ENCODE results near the gene TNNI3. TPM values are rescaled to one million over a fixed set of nuclear protein-coding genes. Genes with fewer than 3 reads are reported as not detected.
"Not testable (repeated sequence)": the region's sequence is repeated elsewhere in the genome, so short reads cannot be mapped to it uniquely, and the experiment has no call there.

TNNI3 gene
- total and polyA plus RNA-seq, 9 of the 15 experiments (the other 6 are each of a cell fraction or from before 2014, with no cell fraction given): 4.7 to 158 (median 42.0) TPM

DNA sequence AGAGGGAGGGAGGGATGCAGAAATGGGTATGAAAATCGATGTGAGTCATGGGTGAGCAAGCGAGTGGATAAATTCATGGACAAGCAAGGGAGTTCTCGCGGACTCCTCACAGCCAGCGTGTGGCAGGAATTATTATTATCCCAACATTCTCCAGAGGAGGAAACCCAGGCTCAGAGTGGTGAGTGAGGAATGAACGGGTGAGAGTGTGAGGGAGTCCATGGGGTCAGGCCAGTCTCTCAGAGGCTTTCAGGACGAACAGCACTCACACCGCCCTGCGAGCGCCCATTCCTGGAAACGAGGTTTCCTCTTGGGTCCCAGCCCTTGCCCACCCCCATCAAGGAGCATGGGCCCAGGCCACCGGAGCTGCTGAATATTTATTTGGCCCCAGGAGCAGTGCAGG is 15.2 kb upstream of the TNNI3 start:
- no peak for TF ChIP-seq PHF20 (IDR thresholded peaks at IDR 0.05; ENCODE audit: partially characterized antibody)

DNA sequence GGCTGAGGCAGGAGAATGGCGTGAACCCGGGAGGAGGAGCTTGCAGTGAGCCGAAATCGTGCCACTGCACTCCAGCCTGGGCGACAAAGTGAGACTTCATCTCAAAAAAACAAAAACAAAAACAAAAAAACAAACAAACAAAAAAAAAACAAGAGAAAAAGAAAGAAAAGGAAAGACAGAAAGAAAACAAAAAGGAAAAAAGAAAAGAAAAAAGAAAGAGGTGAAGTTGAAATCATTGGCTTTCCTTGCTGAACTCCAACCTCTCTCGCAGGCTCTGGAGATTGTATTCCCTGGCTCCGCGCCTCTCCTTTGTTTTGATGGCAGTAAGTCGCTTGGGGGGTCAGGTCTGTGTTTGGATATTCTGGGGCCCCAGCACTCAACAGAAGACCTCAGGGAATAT is 14.8 kb upstream of the TNNI3 start:
- TF ChIP-seq, protein P1, sequence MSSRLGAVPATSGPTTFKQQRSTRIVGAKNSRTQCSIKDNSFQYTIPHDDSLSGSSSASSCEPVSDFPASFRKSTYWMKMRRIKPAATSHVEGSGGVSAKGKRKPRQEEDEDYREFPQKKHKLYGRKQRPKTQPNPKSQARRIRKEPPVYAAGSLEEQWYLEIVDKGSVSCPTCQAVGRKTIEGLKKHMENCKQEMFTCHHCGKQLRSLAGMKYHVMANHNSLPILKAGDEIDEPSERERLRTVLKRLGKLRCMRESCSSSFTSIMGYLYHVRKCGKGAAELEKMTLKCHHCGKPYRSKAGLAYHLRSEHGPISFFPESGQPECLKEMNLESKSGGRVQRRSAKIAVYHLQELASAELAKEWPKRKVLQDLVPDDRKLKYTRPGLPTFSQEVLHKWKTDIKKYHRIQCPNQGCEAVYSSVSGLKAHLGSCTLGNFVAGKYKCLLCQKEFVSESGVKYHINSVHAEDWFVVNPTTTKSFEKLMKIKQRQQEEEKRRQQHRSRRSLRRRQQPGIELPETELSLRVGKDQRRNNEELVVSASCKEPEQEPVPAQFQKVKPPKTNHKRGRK (tag; IDR thresholded peaks at IDR 0.05): peak; percentile 59; the same call in 1 of the 2 replicates
- BruUV-seq (replicated peaks); H3K79me2 ChIP-seq (ENCODE audit: control insufficient read depth, insufficient read depth, low read length); H3K4me2 ChIP-seq (ENCODE audit: insufficient read depth, low read length); H4K20me1 ChIP-seq (replicated peaks; ENCODE audit: control insufficient read depth, insufficient read depth, low read length); H3K4me3 ChIP-seq; H3K9me3 ChIP-seq (replicated peaks; ENCODE audit: control insufficient read depth, insufficient read depth, low read depth, low read length); H3K27ac ChIP-seq (ENCODE audit: extremely low read depth, low read depth, low read length); intact Hi-C loops (cut with micrococcal nuclease); H3K36me3 ChIP-seq (ENCODE audit: control insufficient read depth, insufficient read depth, low read length); CTCF ChIA-PET (ENCODE audit: low intra/inter-chr PET ratio); POLR2A ChIA-PET; H3K9ac ChIP-seq (ENCODE audit: insufficient read depth in 1 of 2, low read depth in 2 of 2, low read length in 2 of 2); H2AFZ ChIP-seq (ENCODE audit: low read depth, low read length); H3K9me1 ChIP-seq (ENCODE audit: control insufficient read depth, insufficient read depth, low read length); FAIRE-seq; DNase-seq (ENCODE audit: extremely low read depth in 1 of 4, low spot score in 3 of 4); ATAC-seq; H3K27me3 ChIP-seq (ENCODE audit: control insufficient read depth in 2 of 2, insufficient read depth in 2 of 2, low read length in 2 of 2): not testable (repeated sequence)
- in situ Hi-C loops (cut with MboI): loop anchor here (25.0 kb wide), 1 partner anchor 965 kb away; the partner anchor contains the start of gene ZNF444
- H3K4me1 ChIP-seq (replicated peaks in 1 of 2; ENCODE audit: control insufficient read depth in 2 of 2, insufficient read depth in 2 of 2, low read length in 2 of 2): peaks cover 24 to 41% of the 10 kb centered on the region in 2 experiments; a peak in 4 of 5 replicates
- WGBS (ENCODE audit: insufficient coverage, low coverage, missing lambda C conversion rate): 82% methylated on average over 5 of the region's 9 CpGs

More for the DNA sequence above, 15.2 kb upstream of the TNNI3 start:
- FAIRE-seq: no peak
- Histone ChIP-seq H3K4me2 (ENCODE audit: insufficient read depth, low read length) (peak overlapping the region; percentile 88), H3K4me3 (no peak overlapping the region), H3K27ac (ENCODE audit: extremely low read depth, low read depth, low read length) (no peak overlapping the region), H3K27me3 (ENCODE audit: control insufficient read depth in 2 of 2, insufficient read depth in 2 of 2, low read length in 2 of 2) (no peaks in the 10 kb centered on the region), H3K79me2 (ENCODE audit: control insufficient read depth, insufficient read depth, low read length) (no peaks in the 10 kb centered on the region; the same call in 2 of the 3 replicates), H3K9me1 (ENCODE audit: control insufficient read depth, insufficient read depth, low read length) (no peaks in the 10 kb centered on the region), H2AFZ (ENCODE audit: low read depth, low read length) (no peak overlapping the region), H3K36me3 (ENCODE audit: control insufficient read depth, insufficient read depth, low read length) (no peaks in the 10 kb centered on the region), H4K20me1 (replicated peaks; ENCODE audit: control insufficient read depth, insufficient read depth, low read length) (no peaks in the 10 kb centered on the region), H3K9ac (ENCODE audit: insufficient read depth in 1 of 2, low read depth in 2 of 2, low read length in 2 of 2) (peak overlapping the region in 1 of 2 experiments; percentile 92; a peak in 1 of 4 replicates), H3K9me3 (replicated peaks; ENCODE audit: control insufficient read depth, insufficient read depth, low read depth, low read length) (no peaks in the 10 kb centered on the region), H3K4me1 (replicated peaks in 1 of 2; ENCODE audit: control insufficient read depth in 2 of 2, insufficient read depth in 2 of 2, low read length in 2 of 2) (peaks cover 24 to 36% of the 10 kb centered on the region in 2 experiments; a peak in 4 of 5 replicates)
- intact Hi-C loops (cut with micrococcal nuclease): no loop called here
- no peak for DNase-seq (ENCODE audit: extremely low read depth in 1 of 4, low spot score in 3 of 4)
- POLR2A ChIA-PET: no interaction called here
- CTCF ChIA-PET (ENCODE audit: low intra/inter-chr PET ratio): no interaction called here
- TSS peak; percentile 45 for BruUV-seq (replicated peaks)
- in situ Hi-C loops (cut with MboI): loop anchor here (25.0 kb wide), 1 partner anchor 965 kb away; the partner anchor contains the start of gene ZNF444
- ATAC-seq: no peak
- WGBS (ENCODE audit: insufficient coverage, low coverage, missing lambda C conversion rate): 72% methylated on average over 10 of the region's 12 CpGs
